HepG2 (cell line): ENCODE data around the gene PSMC3IP. TPM values are rescaled to one million over a fixed set of nuclear protein-coding genes. Genes with fewer than 3 reads are reported as not detected.

Source experiments
- ASH2L ChIP-seq: fragments of 300-600, 200-600 bp; sonication (generic); IDR thresholded peaks from 2 replicates; pipeline ENCODE4 v1.7.0; 2017; ENCODE audit warnings: low read depth, mild to moderate bottlenecking, moderate library complexity, mixed read lengths, low read length; ENCODE audit not compliant: insufficient read length
- ATF1 ChIP-seq: IDR thresholded peaks from 2 replicates; pipeline ENCODE4 v1.6.1; 2016; ENCODE audit warnings: mild to moderate bottlenecking, control low read depth
- GATAD1 ChIP-seq: IDR thresholded peaks from 2 replicates; pipeline ENCODE4 v1.6.1; 2016; ENCODE audit warnings: missing genetic modification reagents, missing compliant biosample characterization
- HDAC6 ChIP-seq: fragments of 200-600 bp; sonication (generic); IDR thresholded peaks from 2 replicates; pipeline ENCODE4 v1.7.0; 2017; ENCODE audit warnings: mild to moderate bottlenecking, antibody characterized with exemption, low read length, low read depth
- HNRNPK ChIP-seq: fragments of 200-400 bp; formaldehyde crosslinking; IDR thresholded peaks from 2 replicates; pipeline ENCODE4 v1.6.1; 2018; ENCODE audit warnings: low read length, low read depth, moderate library complexity, mild to moderate bottlenecking; ENCODE audit not compliant: poor library complexity, severe bottlenecking
- HNRNPL ChIP-seq: fragments of 200-400 bp; formaldehyde crosslinking; IDR thresholded peaks from 2 replicates; pipeline ENCODE4 v1.6.1; 2017; ENCODE audit warnings: mild to moderate bottlenecking, low read depth, low read length
- KMT2B ChIP-seq: IDR thresholded peaks from 2 replicates; pipeline ENCODE4 v1.6.1; 2016; ENCODE audit warnings: missing genetic modification reagents, missing compliant biosample characterization
- NFE2 ChIP-seq: sonication (generic); formaldehyde crosslinking; IDR thresholded peaks from 2 replicates; pipeline ENCODE4 v1.4.0; 2020; ENCODE audit warnings: missing genetic modification reagents
- NFIB ChIP-seq: sonication (generic); formaldehyde crosslinking; IDR thresholded peaks from 2 replicates; pipeline ENCODE4 v1.9.0; 2021; ENCODE audit warnings: missing genetic modification reagents, mild to moderate bottlenecking, borderline replicate concordance
- PHF21A ChIP-seq: sonication (generic); formaldehyde crosslinking; IDR thresholded peaks from 2 replicates; pipeline ENCODE4 v1.5.0; 2020; ENCODE audit warnings: mild to moderate bottlenecking, missing genetic modification reagents
- RBM39 ChIP-seq: fragments of 200-400 bp; formaldehyde crosslinking; IDR thresholded peaks from one replicate; pipeline ENCODE4 v1.6.1; 2018; ENCODE audit warnings: antibody characterized with exemption, mild to moderate bottlenecking, low read depth, low read length; ENCODE audit not compliant: poor library complexity, severe bottlenecking
- RELA ChIP-seq: sonication (generic); formaldehyde crosslinking; IDR thresholded peaks from 2 replicates; pipeline ENCODE4 v1.4.0; 2020; ENCODE audit warnings: missing genetic modification reagents
- RNF2 ChIP-seq: fragments of 450-650 bp; conservative IDR thresholded peaks from 2 replicates; pipeline ENCODE4 v1.6.1; 2016; ENCODE audit warnings: low read depth
- ZBTB20 ChIP-seq: sonication (generic); formaldehyde crosslinking; IDR thresholded peaks from 2 replicates; pipeline ENCODE4 v1.8.1; 2023; ENCODE audit warnings: missing genetic modification reagents, low read depth, mild to moderate bottlenecking, borderline replicate concordance
- ZEB1 ChIP-seq: IDR thresholded peaks from 2 replicates; pipeline ENCODE4 v1.6.1; 2012; ENCODE audit warnings: mild to moderate bottlenecking, low read depth, inconsistent platforms; ENCODE audit not compliant: insufficient replicate concordance
- ZKSCAN8 ChIP-seq: IDR thresholded peaks from 2 replicates; pipeline ENCODE4 v1.6.1; 2016; ENCODE audit warnings: borderline replicate concordance, missing genetic modification reagents, missing compliant biosample characterization
- ZNF260 ChIP-seq: sonication (generic); formaldehyde crosslinking; IDR thresholded peaks from 2 replicates; pipeline ENCODE4 v1.4.0; 2020; ENCODE audit warnings: missing genetic modification reagents, low read depth, mild to moderate bottlenecking, borderline replicate concordance
- ZNF264 ChIP-seq: sonication (generic); formaldehyde crosslinking; IDR thresholded peaks from 2 replicates; pipeline ENCODE4 v1.4.0; 2020; ENCODE audit warnings: missing genetic modification reagents
- ZNF441 ChIP-seq: sonication (generic); formaldehyde crosslinking; IDR thresholded peaks from 2 replicates; pipeline ENCODE4 v1.7.0; 2021; ENCODE audit warnings: missing genetic modification reagents, borderline replicate concordance
- ZNF709 ChIP-seq: sonication (generic); formaldehyde crosslinking; IDR thresholded peaks from 2 replicates; pipeline ENCODE4 v1.5.0; 2020; ENCODE audit warnings: mild to moderate bottlenecking, missing genetic modification reagents
- polyA plus RNA-seq, 8 experiments: library from polyadenylated mRNA; depleted of rRNA in 3 of 8; stranded (reverse) in 7 of 8; unstranded in 1 of 8; fragments of >200 nt; fragmentation: Illumina TruSeq in 4 of 8; extraction: Trizol in 4 of 8; gene quantifications; 2 replicates each; pipeline versions ENCODE4 v1.2.1 to v1.2.3, GENCODE V29; 2011 to 2016; ENCODE audit warnings: low read depth in 4 of 8, missing spikeins in 1 of 8, mixed read lengths in 1 of 8; ENCODE audit not compliant: insufficient read depth in 1 of 8
- total RNA-seq, 5 experiments: library from RNA; depleted of rRNA; stranded (reverse); fragments of >200 nt; fragmentation: Illumina TruSeq; extraction: Trizol; gene quantifications; 2 replicates each; pipeline ENCODE4 v1.2.3, GENCODE V29; 2016; ENCODE audit warnings: low read depth in 1 of 5
- TF ChIP-seq, protein P1 (sequence below): sonication (generic); formaldehyde crosslinking; IDR thresholded peaks from 2 replicates; pipeline ENCODE4 v1.4.0; 2020; ENCODE audit warnings: missing genetic modification reagents; ENCODE audit errors: not compliant biosample characterization
- TF ChIP-seq, protein P2 (sequence below): sonication (generic); formaldehyde crosslinking; IDR thresholded peaks from 2 replicates; pipeline ENCODE4 v1.4.0; 2020; ENCODE audit warnings: mild to moderate bottlenecking, missing genetic modification reagents
- TF ChIP-seq, protein P3 (sequence below): sonication (generic); formaldehyde crosslinking; IDR thresholded peaks from 2 replicates; pipeline ENCODE4; 2020; ENCODE audit warnings: missing genetic modification reagents, mild to moderate bottlenecking, borderline replicate concordance

The PSMC3IP gene
- total and polyA plus RNA-seq, 2 of the 13 experiments (the other 11 are each of a cell fraction or from before 2014, with no cell fraction given), result 6.5 to 22.4 TPM

DNA sequence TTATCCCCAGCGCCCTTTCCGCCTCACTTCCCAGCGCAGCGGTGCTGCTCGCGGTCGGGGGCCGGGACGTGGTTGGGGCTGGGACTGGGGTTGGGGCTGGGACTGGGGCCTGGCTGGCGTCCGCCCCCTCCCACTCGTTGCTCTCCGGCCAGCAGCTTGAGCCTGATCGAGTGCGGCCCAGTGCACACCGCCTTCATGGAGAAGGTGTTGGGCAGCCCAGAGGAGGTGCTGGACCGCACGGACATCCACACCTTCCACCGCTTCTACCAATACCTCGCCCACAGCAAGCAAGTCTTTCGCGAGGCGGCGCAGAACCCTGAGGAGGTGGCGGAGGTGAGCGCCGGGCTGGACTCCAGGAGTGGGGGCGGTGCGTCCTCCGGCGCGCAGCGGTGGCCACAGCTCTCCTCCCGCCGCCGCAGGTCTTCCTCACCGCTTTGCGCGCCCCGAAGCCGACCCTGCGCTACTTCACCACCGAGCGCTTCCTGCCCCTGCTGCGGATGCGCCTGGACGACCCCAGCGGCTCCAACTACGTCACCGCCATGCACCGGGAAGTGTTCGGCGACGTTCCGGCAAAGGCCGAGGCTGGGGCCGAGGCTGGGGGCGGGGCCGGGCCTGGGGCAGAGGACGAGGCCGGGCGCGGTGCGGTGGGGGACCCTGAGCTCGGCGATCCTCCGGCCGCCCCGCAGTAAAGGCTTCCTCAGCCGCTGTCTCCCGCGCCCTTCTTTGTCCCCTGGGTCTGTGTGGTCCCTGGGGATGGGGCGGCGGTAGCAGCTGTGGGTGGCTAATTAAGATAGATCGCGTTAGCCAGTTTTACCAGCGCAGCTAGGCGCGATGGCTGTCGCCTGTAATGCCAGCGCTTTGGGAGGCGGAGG, 23.0 kb downstream of the PSMC3IP start (continued):
- TF ChIP-seq NFE2 (CRISPR knock-in tag), result no peak
- TF ChIP-seq HNRNPL, result peak; percentile 44; the same call in 1 of the 2 replicates
- TF ChIP-seq KMT2B, result peak; percentile 84
- TF ChIP-seq ZNF709 (CRISPR knock-in tag), result peak; percentile 89
- TF ChIP-seq HNRNPK, result no peak
- TF ChIP-seq ZNF264, result no peak
- TF ChIP-seq ZBTB20, result no peak
- TF ChIP-seq, protein P1, sequence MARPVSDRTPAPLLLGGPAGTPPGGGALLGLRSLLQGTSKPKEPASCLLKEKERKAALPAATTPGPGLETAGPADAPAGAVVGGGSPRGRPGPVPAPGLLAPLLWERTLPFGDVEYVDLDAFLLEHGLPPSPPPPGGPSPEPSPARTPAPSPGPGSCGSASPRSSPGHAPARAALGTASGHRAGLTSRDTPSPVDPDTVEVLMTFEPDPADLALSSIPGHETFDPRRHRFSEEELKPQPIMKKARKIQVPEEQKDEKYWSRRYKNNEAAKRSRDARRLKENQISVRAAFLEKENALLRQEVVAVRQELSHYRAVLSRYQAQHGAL, result peak; percentile 88
- TF ChIP-seq ATF1 (CRISPR knock-in tag), result peak; percentile 89
- TF ChIP-seq PHF21A (CRISPR knock-in tag), result peak; percentile 90
- TF ChIP-seq ZKSCAN8 (CRISPR knock-in tag), result peak; percentile 94
- peak; percentile 94 for TF ChIP-seq GATAD1
- peak; percentile 90 for TF ChIP-seq ZNF441
- TF ChIP-seq ZNF260 (CRISPR knock-in tag), result no peak
- TF ChIP-seq, protein P2, sequence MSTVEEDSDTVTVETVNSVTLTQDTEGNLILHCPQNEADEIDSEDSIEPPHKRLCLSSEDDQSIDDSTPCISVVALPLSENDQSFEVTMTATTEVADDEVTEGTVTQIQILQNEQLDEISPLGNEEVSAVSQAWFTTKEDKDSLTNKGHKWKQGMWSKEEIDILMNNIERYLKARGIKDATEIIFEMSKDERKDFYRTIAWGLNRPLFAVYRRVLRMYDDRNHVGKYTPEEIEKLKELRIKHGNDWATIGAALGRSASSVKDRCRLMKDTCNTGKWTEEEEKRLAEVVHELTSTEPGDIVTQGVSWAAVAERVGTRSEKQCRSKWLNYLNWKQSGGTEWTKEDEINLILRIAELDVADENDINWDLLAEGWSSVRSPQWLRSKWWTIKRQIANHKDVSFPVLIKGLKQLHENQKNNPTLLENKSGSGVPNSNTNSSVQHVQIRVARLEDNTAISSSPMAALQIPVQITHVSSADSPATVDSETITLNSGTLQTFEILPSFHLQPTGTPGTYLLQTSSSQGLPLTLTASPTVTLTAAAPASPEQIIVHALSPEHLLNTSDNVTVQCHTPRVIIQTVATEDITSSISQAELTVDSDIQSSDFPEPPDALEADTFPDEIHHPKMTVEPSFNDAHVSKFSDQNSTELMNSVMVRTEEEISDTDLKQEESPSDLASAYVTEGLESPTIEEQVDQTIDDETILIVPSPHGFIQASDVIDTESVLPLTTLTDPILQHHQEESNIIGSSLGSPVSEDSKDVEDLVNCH, result no peak
- peak; percentile 28; the same call in 1 of the 2 replicates for TF ChIP-seq RELA (CRISPR knock-in tag)
- peak; percentile 84 for TF ChIP-seq RBM39
- TF ChIP-seq NFIB, result no peak
- no peak; the same call in 1 of the 2 replicates for TF ChIP-seq RNF2
- TF ChIP-seq ASH2L, result peak; percentile 77
- no peak for TF ChIP-seq ZEB1
- TF ChIP-seq, protein P3, sequence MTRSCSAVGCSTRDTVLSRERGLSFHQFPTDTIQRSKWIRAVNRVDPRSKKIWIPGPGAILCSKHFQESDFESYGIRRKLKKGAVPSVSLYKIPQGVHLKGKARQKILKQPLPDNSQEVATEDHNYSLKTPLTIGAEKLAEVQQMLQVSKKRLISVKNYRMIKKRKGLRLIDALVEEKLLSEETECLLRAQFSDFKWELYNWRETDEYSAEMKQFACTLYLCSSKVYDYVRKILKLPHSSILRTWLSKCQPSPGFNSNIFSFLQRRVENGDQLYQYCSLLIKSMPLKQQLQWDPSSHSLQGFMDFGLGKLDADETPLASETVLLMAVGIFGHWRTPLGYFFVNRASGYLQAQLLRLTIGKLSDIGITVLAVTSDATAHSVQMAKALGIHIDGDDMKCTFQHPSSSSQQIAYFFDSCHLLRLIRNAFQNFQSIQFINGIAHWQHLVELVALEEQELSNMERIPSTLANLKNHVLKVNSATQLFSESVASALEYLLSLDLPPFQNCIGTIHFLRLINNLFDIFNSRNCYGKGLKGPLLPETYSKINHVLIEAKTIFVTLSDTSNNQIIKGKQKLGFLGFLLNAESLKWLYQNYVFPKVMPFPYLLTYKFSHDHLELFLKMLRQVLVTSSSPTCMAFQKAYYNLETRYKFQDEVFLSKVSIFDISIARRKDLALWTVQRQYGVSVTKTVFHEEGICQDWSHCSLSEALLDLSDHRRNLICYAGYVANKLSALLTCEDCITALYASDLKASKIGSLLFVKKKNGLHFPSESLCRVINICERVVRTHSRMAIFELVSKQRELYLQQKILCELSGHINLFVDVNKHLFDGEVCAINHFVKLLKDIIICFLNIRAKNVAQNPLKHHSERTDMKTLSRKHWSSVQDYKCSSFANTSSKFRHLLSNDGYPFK (CRISPR knock-in tag), result peak; percentile 70; the same call in 1 of the 2 replicates
- TF ChIP-seq HDAC6, result no peak
